T-cell (primary cell): Measurements from ENCODE around the gene BACE2. TPM values are rescaled to one million over a fixed set of nuclear protein-coding genes. Genes with fewer than 3 reads are reported as not detected.

Experiments used
- ATAC-seq, 4 experiments: fragments of 200-7000 bp in 3 of 4; fragments of 150-1000 bp in 1 of 4; cut with Tn5 transposase; replicated peaks in 1 of 4; 1 replicate in 3 of 4; 2 replicates in 1 of 4; pipeline ENCODE4 v1.10.0; 2021; ENCODE audit warnings: moderate library complexity in 3 of 4, mild to moderate bottlenecking in 2 of 4, moderate number of reproducible peaks in 1 of 4
- CTCF ChIA-PET, 2 donors: fragments of 300-600 bp; sonication (Branson Sonifier 250); formaldehyde crosslinking; loops; one replicate each; lab custom pipeline; 2022; ENCODE audit warnings: antibody characterized with exemption in 2 of 2; lab: Charles Lee
- POLR2A ChIA-PET, 2 donors: fragments of 300-600 bp; sonication (Branson Sonifier 250); formaldehyde crosslinking; loops; one replicate each; lab custom pipeline; 2022; ENCODE audit warnings: antibody characterized with exemption in 2 of 2; lab: Charles Lee
- DNase-seq, 35 experiments: peaks; one replicate each; pipeline versions ENCODE4 v3.0.0 to v3.0.0-alpha.2; 2013 to 2023
- H3K27ac ChIP-seq: one replicate; pipeline ENCODE4 v1.5.1; 2013; ENCODE audit warnings: low read length
- H3K27me3 ChIP-seq, 2 experiments: replicated peaks in 1 of 2; 1 replicate in 1 of 2; 2 replicates in 1 of 2; pipeline versions ENCODE4 v1.6.1 to v1.7.0; 2013; ENCODE audit warnings: low read length in 1 of 2, mixed read lengths in 1 of 2; ENCODE audit not compliant: control insufficient read depth in 2 of 2, insufficient read depth in 2 of 2; ENCODE audit errors: extremely low read depth in 1 of 2
- H3K36me3 ChIP-seq, 2 donors: 1 replicate in 1 of 2; 2 replicates in 1 of 2; pipeline versions ENCODE4 v1.6.1 to v1.7.0; 2013; ENCODE audit warnings: low read length in 1 of 2; ENCODE audit not compliant: control insufficient read depth in 2 of 2, insufficient read depth in 1 of 2; ENCODE audit errors: extremely low read depth in 1 of 2
- H3K4me1 ChIP-seq, 2 experiments: 1 replicate in 1 of 2; 2 replicates in 1 of 2; pipeline versions ENCODE4 v1.6.1 to v1.7.0; 2013; ENCODE audit warnings: low read length in 2 of 2, mixed read lengths in 1 of 2; ENCODE audit not compliant: insufficient read depth in 2 of 2, control insufficient read depth in 1 of 2; ENCODE audit errors: extremely low read depth in 1 of 2
- H3K4me3 ChIP-seq, 2 donors: 1 replicate in 1 of 2; 2 replicates in 1 of 2; pipeline versions ENCODE4 v1.5.1 to v1.7.0; 2013; ENCODE audit warnings: mild to moderate bottlenecking in 2 of 2, low read length in 1 of 2, moderate library complexity in 1 of 2; ENCODE audit not compliant: control insufficient read depth in 1 of 2; ENCODE audit errors: extremely low read depth in 1 of 2
- H3K9me3 ChIP-seq: 2 replicates; pipeline ENCODE4 v1.7.0; 2013
- H3K27ac Mint-ChIP-seq, 2 donors: one replicate each; pipeline ENCODE4 v1.8.0; 2020 to 2021; ENCODE audit warnings: mild to moderate bottlenecking in 2 of 2, mixed read lengths in 2 of 2
- H3K27me3 Mint-ChIP-seq, 2 donors: one replicate each; pipeline ENCODE4 v1.8.0; 2021 to 2022; ENCODE audit warnings: mixed read lengths in 2 of 2
- H3K36me3 Mint-ChIP-seq: one replicate; pipeline ENCODE4 v1.8.0; 2021; ENCODE audit warnings: mixed read lengths
- H3K4me1 Mint-ChIP-seq, 3 donors: one replicate each; pipeline ENCODE4 v1.8.0; 2020 to 2022; ENCODE audit warnings: mixed read lengths in 3 of 3, mild to moderate bottlenecking in 1 of 3
- H3K4me3 Mint-ChIP-seq, 3 donors: one replicate each; pipeline ENCODE4 v1.8.0; 2020 to 2022; ENCODE audit warnings: mild to moderate bottlenecking in 3 of 3, mixed read lengths in 3 of 3, moderate library complexity in 3 of 3
- H3K9me3 Mint-ChIP-seq, 3 donors: one replicate each; pipeline ENCODE4 v1.8.0; 2020 to 2022; ENCODE audit warnings: mixed read lengths in 3 of 3
- WGBS: methylation state at CpG from one replicate; pipeline ENCODE4 v1.1.5; 2013; ENCODE audit warnings: missing lambda C conversion rate; ENCODE audit not compliant: insufficient coverage; 5-methylcytosine and 5-hydroxymethylcytosine counted together
- total RNA-seq, 35 experiments: library from RNA in 6 of 35; stranded (reverse) in 6 of 35; fragments of 120-200 nt in 1 of 35; gene quantifications; one replicate each; pipeline versions ENCODE4 v1.2.1 to v1.2.4 and lab custom pipeline; 2013 to 2026

BACE2 gene
- total RNA-seq, 5 donors from 2014 or later (not counting 1 experiment from before 2014, with no cell fraction given): 0.30 to 1.1 (median 0.68) TPM

DNA sequence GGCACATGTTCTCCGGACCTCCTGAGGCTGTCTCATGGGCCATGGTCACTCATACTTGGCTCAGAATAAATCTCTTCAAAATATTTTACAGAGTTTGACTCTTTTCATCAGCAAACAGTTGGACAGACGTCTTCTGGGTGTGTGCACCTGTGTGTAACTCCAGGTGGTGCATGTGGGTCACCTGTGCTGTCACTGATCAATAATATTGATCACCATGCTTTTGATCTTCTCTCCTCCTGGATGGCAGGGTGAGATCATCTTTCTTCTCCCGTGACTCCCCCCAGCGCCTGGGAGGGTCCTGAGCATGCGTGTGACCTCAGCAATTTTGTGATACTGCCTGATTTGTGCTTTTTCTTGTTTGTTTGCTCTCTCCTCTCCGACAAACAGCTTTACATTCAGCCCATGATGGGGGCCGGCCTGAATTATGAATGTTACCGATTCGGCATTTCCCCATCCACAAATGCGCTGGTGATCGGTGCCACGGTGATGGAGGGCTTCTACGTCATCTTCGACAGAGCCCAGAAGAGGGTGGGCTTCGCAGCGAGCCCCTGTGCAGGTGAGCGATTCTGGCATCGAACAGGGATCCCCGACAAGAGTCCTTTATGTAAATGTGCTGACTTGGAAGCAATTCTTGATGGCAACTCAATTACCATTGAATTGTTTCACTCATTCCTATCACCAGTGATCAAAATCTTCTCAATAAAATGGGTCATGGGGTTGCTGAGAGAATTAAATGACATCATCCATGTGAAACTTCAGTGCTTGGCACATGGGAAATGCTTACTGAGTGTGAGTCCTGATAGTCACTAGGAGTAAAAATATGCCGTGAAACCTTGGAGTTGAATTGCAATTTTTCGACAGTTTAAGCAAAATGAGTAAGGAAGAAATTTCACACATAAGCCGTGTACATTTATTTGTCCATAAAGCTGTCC, 89.1 kb downstream of the BACE2 start:
- H3K4me3 Mint-ChIP-seq: no peak overlapping the region
- no peaks in the 10 kb centered on the region for H3K4me1 Mint-ChIP-seq
- CTCF ChIA-PET: no interaction called here
- DNase-seq (no peak), ATAC-seq (no peak)
- Histone ChIP-seq H3K27me3 (peaks cover 0 to 24% of the 10 kb centered on the region in 2 experiments), H3K9me3 (no peaks in the 10 kb centered on the region), H3K36me3 (no peaks in the 10 kb centered on the region), H3K4me1 (no peaks in the 10 kb centered on the region), H3K4me3 (no peak overlapping the region), H3K27ac (no peak overlapping the region)
- POLR2A ChIA-PET: no interaction called here
- H3K27ac Mint-ChIP-seq: no peak overlapping the region
- no peaks in the 10 kb centered on the region for H3K36me3 Mint-ChIP-seq
- WGBS: 90% methylated on average over 12 of the region's 22 CpGs
- H3K9me3 Mint-ChIP-seq: peaks cover 8 to 17% (median 12%) of the 10 kb centered on the region in 3 donors
- H3K27me3 Mint-ChIP-seq: peaks cover 24 to 30% of the 10 kb centered on the region in 2 donors

DNA sequence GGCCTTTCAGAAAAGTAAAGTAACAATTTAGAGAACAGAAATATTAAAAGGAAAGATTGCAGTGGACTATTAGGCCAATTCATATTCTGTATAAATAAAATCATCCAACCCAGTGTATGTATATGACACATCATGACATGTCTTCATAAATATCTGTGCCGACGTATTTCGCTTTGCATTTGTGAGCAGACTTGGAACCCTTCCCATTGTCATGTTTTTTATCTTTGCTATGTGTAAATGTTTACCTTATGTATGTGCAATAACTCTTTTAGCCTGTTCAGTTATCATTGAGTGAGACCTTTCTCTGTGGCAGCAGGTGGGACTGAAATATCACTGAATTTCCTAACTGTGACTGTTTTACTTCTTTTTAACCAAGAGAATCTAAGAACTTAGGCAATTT, 90.7 kb downstream of the BACE2 start:
- CTCF ChIA-PET: interaction anchor here in 1 of 2 donors (0.7 kb wide), 1 partner anchor 13 kb away, joined by 3 read pairs; no protein-coding TSS in a partner anchor
- POLR2A ChIA-PET: interaction anchor here in 1 of 2 donors (0.6 kb wide), 1 partner anchor 8 kb away, joined by 6 read pairs; no protein-coding TSS in a partner anchor
- peaks cover 0 to 24% of the 10 kb centered on the region in 2 experiments for H3K27me3 ChIP-seq
- H3K27ac ChIP-seq: no peak overlapping the region
- DNase-seq (no peak), ATAC-seq (no peak)
- Mint-ChIP-seq H3K36me3 (no peaks in the 10 kb centered on the region), H3K27ac (no peak overlapping the region), H3K4me3 (no peak overlapping the region), H3K9me3 (peaks cover 8 to 20% (median 12%) of the 10 kb centered on the region in 3 donors), H3K27me3 (peaks cover 18 to 22% of the 10 kb centered on the region in 2 donors), H3K4me1 (no peaks in the 10 kb centered on the region)
- no peaks in the 10 kb centered on the region for H3K9me3 ChIP-seq
- WGBS: 90% methylated on average over 2 of the region's 3 CpGs
- no peaks in the 10 kb centered on the region for H3K4me1 ChIP-seq
- H3K36me3 ChIP-seq: no peaks in the 10 kb centered on the region
- H3K4me3 ChIP-seq: no peak overlapping the region

DNA sequence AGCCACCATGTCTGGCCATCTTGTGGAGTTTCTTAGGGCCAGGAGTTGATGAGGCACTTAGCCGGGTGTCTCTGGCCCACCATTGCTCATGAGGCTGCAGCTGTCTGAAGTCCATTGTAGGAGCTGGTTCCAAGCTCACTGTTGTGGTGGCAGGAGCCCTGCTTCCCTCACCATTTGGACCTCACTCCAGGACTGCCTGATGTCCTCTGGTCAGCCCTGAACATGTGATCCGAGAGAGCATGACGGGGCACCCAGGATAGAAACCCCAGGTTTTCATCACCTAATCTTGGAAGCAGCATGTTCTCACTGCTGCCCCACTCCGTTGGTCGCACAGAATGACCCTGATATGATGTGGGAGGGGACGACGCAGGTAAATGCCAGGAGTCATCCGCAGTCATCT, 92.5 kb downstream of the BACE2 start:
- WGBS: 88% methylated on average over 1 of the region's 8 CpGs
- H3K36me3 ChIP-seq: no peaks in the 10 kb centered on the region
- no peak overlapping the region for H3K4me3 ChIP-seq
- no peak overlapping the region for H3K27ac ChIP-seq
- Mint-ChIP-seq H3K27me3 (peaks cover 17 to 21% of the 10 kb centered on the region in 2 donors), H3K4me3 (no peak overlapping the region), H3K9me3 (peaks cover 3 to 15% (median 7%) of the 10 kb centered on the region in 3 donors), H3K36me3 (no peaks in the 10 kb centered on the region), H3K4me1 (no peaks in the 10 kb centered on the region), H3K27ac (no peak overlapping the region)
- POLR2A ChIA-PET: no interaction called here
- no peaks in the 10 kb centered on the region for H3K4me1 ChIP-seq
- DNase-seq (no peak), ATAC-seq (no peak)
- H3K27me3 ChIP-seq: peaks cover 0 to 14% of the 10 kb centered on the region in 2 experiments
- no peaks in the 10 kb centered on the region for H3K9me3 ChIP-seq
- CTCF ChIA-PET: no interaction called here

DNA sequence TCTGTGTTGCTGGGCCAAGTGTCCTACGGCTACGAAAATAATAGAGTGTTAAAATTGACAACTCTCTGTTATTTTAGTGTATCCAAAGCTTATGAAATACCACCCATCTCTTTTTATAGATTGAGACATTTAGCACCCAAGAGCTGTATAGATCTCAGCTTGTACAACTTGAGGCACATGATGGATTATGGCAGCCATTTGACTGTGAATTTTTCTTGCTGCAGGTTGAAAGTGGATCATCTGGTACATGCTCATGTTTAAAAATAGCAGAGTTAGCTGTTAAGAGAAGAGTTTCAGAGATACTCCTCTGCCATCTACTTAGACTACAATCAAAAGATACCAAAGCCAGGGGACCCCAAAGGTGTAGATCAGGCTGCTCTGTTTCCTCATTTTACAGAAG, 99.4 kb downstream of the BACE2 start:
- ATAC-seq (no peak), DNase-seq (no peak)
- H3K36me3 ChIP-seq: no peaks in the 10 kb centered on the region
- Mint-ChIP-seq H3K4me3 (no peak overlapping the region), H3K27me3 (peaks cover 16 to 18% of the 10 kb centered on the region in 2 donors), H3K36me3 (no peaks in the 10 kb centered on the region), H3K9me3 (peaks cover 3 to 23% (median 4%) of the 10 kb centered on the region in 3 donors), H3K27ac (no peak overlapping the region), H3K4me1 (no peaks in the 10 kb centered on the region)
- ChIA-PET POLR2A (no interaction called here), CTCF (interaction anchor here in 1 of 2 donors (0.6 kb wide), 1 partner anchor 274 kb away, joined by 7 read pairs; no protein-coding TSS in a partner anchor)
- no peak overlapping the region for H3K4me3 ChIP-seq
- no peak overlapping the region for H3K27ac ChIP-seq
- H3K9me3 ChIP-seq: no peaks in the 10 kb centered on the region
- WGBS: no CpG with 5 or more reads among the region's 2 CpGs
- H3K4me1 ChIP-seq: no peaks in the 10 kb centered on the region
- peaks cover 0 to 17% of the 10 kb centered on the region in 2 experiments for H3K27me3 ChIP-seq

DNA sequence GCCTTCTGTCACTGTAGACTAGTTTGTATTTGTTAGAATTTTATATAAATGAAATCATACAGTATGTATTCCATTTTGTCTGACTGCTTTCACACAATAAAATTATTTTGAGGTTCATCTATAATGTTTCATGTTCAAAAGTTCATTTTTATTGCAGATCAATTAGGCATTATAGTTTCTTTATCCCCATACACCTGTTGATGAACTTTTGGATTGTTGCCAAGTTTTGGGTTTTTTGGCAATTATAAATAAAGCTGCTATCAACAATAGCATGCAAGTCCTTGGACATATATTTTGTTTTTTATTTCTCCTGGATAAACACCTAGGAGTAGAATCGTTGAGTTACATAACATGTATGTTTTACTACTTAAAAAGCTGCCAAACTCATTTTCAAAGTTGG, 101.6 kb downstream of the BACE2 start:
- ATAC-seq (no peak), DNase-seq (no peak)
- POLR2A ChIA-PET: no interaction called here
- H3K4me1 Mint-ChIP-seq: no peaks in the 10 kb centered on the region
- H3K27me3 ChIP-seq: peaks cover 0 to 16% of the 10 kb centered on the region in 2 experiments
- no peak overlapping the region for H3K4me3 Mint-ChIP-seq
- no CpG with 5 or more reads among the region's 1 CpG for WGBS
- peaks cover 8 to 16% of the 10 kb centered on the region in 2 donors for H3K27me3 Mint-ChIP-seq
- H3K4me1 ChIP-seq: no peaks in the 10 kb centered on the region
- no peak overlapping the region for H3K27ac Mint-ChIP-seq
- H3K36me3 Mint-ChIP-seq: peaks cover 3% of the 10 kb centered on the region
- H3K9me3 Mint-ChIP-seq: peaks cover 6 to 21% (median 8%) of the 10 kb centered on the region in 3 donors
- no peak overlapping the region for H3K4me3 ChIP-seq
- H3K27ac ChIP-seq: no peak overlapping the region
- H3K36me3 ChIP-seq: no peaks in the 10 kb centered on the region
- CTCF ChIA-PET: interaction anchor here in 1 of 2 donors (0.7 kb wide), 1 partner anchor 142 kb away, joined by 3 read pairs; no protein-coding TSS in a partner anchor
- no peaks in the 10 kb centered on the region for H3K9me3 ChIP-seq

DNA sequence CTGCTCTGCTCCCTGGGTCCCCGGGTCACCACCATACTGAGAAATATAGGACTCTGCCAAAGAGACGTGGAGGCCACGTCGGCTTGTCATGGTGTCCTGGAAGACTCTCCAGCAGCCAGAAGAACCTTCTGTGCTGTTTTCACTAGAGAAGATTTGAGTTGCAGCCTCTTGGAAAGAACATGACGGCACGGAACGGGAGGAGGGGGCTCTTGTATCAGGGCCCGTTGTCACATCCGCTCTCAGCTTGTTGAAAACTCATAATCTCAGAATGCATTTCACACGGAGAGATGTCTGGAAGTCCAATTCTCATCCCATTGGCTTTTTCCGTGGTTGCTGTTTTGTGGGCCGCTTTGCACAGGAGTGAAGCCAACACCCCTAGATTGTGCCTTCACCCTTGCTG, 109.2 kb downstream of the BACE2 start:
- H3K4me1 Mint-ChIP-seq: no peaks in the 10 kb centered on the region

More for the DNA sequence above, 109.2 kb downstream of the BACE2 start:
- Histone ChIP-seq H3K9me3 (no peaks in the 10 kb centered on the region), H3K27me3 (peaks cover 0 to 23% of the 10 kb centered on the region in 2 experiments), H3K4me1 (no peaks in the 10 kb centered on the region), H3K4me3 (no peak overlapping the region), H3K27ac (no peak overlapping the region), H3K36me3 (no peaks in the 10 kb centered on the region)
- no peak for DNase-seq
- Mint-ChIP-seq H3K27ac (no peak overlapping the region), H3K9me3 (peaks cover 6 to 9% (median 6%) of the 10 kb centered on the region in 3 donors), H3K36me3 (peaks cover 3% of the 10 kb centered on the region), H3K27me3 (peaks cover 32 to 49% of the 10 kb centered on the region in 2 donors), H3K4me3 (no peak overlapping the region)
- ATAC-seq: no peak
- ChIA-PET POLR2A (no interaction called here), CTCF (no interaction called here)
- 82% methylated on average over 11 of the region's 12 CpGs for WGBS
